Esophagus squamous epithelium (tissue), 4 donors: ENCODE results near the gene NKD2.

Source experiments
- CTCF ChIP-seq, 6 experiments: fragments of 450-650 bp in 4 of 6; fragments of 200-600 bp in 2 of 6; sonication (generic) in 2 of 6; IDR thresholded peaks; one replicate each; pipeline ENCODE4 v1.5.1; 2016 to 2019; ENCODE audit warnings: antibody characterized with exemption in 6 of 6, mild to moderate bottlenecking in 4 of 6, moderate library complexity in 4 of 6
- POLR2A ChIP-seq, 4 donors: fragments of 450-650 bp; IDR thresholded peaks; one replicate each; pipeline ENCODE4 v1.6.1; 2017; ENCODE audit warnings: antibody characterized with exemption in 4 of 4, mild to moderate bottlenecking in 4 of 4, moderate library complexity in 3 of 4

- no peak for TF ChIP-seq CTCF (IDR thresholded peaks at IDR 0.05)
- TF ChIP-seq POLR2A (IDR thresholded peaks at IDR 0.05) = no peak
Observed at GRCh38 chr5:1034421-1034905, 25.9 kb downstream of the NKD2 start.
